GM18502 (cell line): Measurements from ENCODE around the gene MOV10.

Experiments used
- ATAC-seq: cut with Tn5 transposase; IDR thresholded peaks from one replicate; pipeline ENCODE4 v1.9.1; 2021; ENCODE audit warnings: mild to moderate bottlenecking; ENCODE audit not compliant: unreplicated experiment, poor library complexity

Gene MOV10

GRCh38 chr1:112674986-112675727 is 698 bp downstream of the MOV10 start:
- peak; percentile 43 for ATAC-seq

- ATAC-seq, result no peak
Measured at GRCh38 chr1:112675728-112676381, 1.4 kb downstream of the MOV10 start.

DNA sequence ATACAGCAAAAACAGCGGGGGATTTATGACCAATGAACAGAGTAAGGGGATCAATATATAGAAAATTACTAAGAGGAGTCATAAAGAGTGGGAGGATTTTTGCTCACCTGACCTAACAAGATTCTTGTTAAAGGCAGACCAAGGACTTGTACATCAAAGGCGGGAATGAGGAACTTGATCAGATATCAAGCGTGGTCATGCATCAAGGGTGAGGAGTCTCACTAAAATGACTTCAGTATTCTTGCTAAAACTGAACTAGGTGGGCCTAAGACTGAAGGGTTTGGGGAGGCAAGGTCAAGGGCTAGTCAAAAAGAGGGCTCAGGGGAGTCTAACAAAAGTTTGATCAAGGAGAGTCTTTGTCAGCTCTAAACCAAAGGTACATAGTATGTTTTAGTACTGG is 2.1 kb downstream of the MOV10 start:
- ATAC-seq, result no peak

DNA sequence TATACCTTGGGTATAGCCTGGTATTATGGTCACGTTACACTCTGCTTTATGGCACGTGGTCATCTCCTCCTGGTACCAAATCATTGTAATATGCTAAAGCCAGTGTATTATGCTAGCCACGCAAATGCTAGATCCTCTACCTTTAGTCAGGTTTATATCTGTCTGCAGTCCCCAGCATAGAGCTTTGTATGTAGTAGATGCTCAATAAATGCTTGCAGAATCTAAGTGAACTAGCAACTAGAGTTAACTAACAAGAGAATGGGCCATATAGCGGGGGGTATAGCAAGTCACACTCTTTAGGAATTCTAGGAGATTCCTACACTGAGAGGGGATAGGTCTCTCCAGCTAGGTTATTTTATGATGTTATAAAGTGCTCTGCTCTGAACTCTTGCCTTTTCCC is 3.0 kb downstream of the MOV10 start:
- no peak for ATAC-seq

DNA sequence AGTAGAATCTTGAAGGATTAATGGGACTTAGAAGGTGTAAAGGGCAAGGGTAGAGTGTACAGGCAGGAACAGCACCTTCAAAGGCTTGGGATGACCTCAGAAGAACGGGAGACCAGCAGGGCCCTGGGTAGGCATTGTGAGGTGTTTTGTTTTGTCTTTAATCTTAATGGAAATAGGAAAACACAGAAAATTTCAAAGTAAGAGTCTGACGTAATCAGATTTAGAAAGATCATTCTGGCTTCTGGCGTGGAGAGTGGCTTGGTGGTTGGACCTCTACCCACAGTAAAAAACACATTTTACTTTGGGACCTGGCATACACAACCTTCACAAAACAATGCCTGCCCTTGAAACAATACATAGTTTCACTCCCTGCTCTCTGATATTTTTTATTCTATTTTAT is 4.1 kb downstream of the MOV10 start:
- ATAC-seq, result no peak

DNA sequence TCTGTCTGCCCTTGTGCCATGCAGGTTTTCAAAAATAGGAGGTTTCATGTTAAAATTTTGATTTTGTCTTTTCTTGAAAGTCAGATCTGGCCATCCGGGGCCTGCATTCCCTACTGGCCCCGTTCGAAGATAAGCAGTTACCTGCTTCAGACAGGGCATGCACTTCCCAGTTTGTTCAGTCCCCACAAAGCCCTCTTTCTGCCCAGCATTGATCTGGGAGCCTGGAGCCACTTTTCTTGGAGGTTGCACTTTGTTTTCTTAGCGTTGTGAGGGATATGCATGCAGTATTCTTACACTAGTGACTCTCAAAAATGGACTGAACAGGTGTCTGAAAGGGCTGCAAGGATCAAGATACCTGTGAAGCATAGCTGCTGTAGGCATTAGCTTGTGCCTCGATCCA is 11.5 kb downstream of the MOV10 start:
- ATAC-seq, result no peak

- ATAC-seq, result no peak
Measured at GRCh38 chr1:112686417-112686816, 12.0 kb downstream of the MOV10 start.

DNA sequence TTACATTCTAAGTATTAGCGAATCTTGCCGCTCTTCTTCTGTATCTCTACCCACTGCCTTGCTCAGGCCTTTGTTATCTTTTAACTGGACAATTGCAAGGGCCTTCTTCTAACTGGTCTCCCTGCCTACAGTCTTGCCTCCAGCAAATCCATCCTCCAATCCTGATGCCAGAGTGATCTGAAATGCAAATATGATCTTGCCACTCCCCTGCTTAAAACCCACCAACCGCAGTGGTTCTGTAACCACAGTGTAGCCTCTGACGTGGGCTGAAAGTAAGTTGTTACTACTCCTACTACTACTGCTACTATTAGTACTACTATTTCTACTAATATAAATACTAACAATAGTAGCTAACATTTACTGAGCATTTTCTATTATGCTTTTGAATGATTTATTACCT is 12.4 kb downstream of the MOV10 start:
- ATAC-seq, result no peak

DNA sequence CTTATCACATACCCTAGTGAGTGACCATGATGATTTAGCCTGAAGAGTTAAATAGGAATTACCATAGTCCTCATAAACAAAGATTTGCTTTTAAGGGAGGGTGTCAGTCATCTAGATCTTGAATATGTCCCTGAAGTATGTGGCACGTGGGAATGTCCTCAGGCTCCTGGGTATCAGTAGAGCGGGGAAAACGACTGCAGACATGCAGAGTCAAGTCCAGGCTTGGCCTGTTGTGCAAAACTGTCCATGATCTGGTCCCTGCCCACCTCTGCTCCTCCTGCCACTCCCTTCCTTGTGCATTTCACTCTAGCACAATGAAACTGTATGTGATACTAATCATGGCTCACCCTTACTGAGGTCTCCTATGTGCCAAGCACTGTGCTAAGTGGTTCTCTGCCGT is 12.9 kb downstream of the MOV10 start:
- ATAC-seq, result no peak

GRCh38 chr1:112687785-112688496 is 13.5 kb downstream of the MOV10 start:
- ATAC-seq, result no peak

DNA sequence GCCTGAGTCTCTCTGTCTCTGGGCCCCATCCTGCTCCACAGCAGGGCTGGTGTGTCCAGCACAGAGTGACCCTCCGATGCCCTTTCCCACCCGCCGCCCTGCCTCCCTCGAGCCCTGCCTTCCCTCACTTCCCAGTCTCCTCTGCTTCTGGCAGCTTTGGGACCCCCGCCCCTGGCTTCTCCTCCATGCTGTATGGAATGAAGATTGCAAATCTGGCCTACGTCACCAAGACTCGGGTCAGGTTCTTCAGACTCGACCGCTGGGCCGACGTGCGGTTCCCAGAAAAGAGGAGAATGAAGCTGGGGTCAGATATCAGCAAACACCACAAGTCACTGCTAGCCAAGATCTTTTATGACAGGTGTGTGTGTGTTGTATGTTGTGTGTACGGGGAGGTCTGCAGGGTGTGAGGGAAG is 14.3 kb downstream of the MOV10 start:
- ATAC-seq, result no peak

DNA sequence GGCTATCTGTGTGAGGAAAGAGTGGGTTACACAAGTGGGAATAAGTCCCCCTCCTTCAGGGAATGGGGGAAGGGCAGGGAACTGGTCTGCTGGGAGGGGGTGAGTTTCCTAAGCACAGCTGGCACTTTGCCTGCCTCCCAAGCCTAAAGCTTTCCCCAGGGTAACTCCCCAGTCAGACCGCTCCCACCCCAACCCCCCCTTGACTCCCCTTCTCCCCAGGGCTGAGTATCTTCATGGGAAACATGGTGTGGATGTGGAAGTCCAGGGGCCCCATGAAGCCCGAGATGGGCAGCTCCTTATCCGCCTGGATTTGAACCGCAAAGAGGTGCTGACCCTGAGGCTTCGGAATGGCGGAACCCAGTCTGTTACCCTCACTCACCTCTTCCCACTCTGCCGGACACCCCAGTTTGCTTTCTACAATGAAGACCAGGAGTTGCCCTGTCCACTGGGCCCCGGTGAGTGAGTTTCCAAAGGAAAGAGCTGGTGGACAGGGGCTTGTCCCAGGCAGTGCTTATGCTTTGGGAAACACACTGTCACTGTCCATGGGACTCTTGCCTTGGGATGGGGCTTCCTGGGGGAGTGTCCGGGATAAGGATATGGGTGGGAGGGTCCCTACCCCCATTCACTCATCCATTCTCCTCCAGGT is 14.9 kb downstream of the MOV10 start:
- no peak for ATAC-seq

GRCh38 chr1:112689842-112690237 is 15.4 kb downstream of the MOV10 start:
- no peak for ATAC-seq

- ATAC-seq, result no peak
Measured at GRCh38 chr1:112692681-112693080, 18.2 kb downstream of the MOV10 start.

- ATAC-seq, result no peak
Measured at GRCh38 chr1:112693821-112694220, 19.4 kb downstream of the MOV10 start.

DNA sequence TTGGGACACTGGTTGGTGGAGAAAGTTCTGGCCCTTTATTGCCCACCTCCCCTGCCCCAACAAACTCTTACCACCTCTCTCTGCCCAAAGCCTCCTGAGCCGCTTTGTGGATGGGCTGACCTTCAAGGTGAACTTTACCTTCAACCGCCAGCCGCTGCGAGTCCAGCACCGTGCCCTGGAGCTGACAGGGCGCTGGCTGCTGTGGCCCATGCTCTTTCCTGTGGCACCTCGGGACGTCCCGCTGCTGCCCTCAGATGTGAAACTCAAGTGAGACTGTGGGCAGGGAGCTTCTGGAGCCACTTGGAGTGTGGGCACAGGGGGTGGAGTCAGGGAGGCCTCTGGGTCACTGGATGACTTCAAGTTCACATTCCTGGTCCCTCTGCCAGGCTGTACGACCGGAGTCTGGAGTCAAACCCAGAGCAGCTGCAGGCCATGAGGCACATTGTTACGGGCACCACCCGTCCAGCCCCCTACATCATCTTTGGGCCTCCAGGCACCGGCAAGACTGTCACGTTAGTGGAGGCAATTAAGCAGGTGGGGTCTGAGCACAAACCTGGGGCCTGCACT is 20.0 kb downstream of the MOV10 start:
- no peak for ATAC-seq

- ATAC-seq, result no peak
Measured at GRCh38 chr1:112695276-112695675, 20.8 kb downstream of the MOV10 start.

GRCh38 chr1:112696578-112697314 is 22.3 kb downstream of the MOV10 start:
- no peak for ATAC-seq

DNA sequence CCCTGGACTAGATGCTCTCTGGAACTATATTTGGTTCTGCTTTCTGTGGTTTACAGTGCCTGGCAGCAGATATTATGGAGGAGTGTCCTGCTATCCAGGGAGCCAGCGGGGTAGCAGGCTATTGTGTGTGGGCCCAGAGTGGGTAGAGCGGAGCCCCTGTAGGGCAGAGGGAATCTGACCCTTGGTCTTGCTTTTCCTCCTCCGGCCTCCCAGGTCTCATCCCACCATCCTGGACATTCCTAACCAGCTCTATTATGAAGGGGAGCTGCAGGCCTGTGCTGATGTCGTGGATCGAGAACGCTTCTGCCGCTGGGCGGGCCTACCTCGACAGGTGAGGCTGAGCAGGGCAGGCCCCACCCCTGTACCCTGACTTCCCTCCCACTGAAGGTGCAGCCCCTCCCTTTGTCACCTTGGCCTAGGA is 23.3 kb downstream of the MOV10 start:
- no peak for ATAC-seq
